Stimulated activated naive CD4-positive, alpha-beta T cell treated with Interleukin-2 at 50 U/mL for 16 hours (primary cell): ENCODE results near the gene DNPH1.

Experiments
- DNase-seq: peaks from one replicate; lab custom pipeline; 2025; lab: John Stamatoyannopoulos, UW

Gene DNPH1

DNA sequence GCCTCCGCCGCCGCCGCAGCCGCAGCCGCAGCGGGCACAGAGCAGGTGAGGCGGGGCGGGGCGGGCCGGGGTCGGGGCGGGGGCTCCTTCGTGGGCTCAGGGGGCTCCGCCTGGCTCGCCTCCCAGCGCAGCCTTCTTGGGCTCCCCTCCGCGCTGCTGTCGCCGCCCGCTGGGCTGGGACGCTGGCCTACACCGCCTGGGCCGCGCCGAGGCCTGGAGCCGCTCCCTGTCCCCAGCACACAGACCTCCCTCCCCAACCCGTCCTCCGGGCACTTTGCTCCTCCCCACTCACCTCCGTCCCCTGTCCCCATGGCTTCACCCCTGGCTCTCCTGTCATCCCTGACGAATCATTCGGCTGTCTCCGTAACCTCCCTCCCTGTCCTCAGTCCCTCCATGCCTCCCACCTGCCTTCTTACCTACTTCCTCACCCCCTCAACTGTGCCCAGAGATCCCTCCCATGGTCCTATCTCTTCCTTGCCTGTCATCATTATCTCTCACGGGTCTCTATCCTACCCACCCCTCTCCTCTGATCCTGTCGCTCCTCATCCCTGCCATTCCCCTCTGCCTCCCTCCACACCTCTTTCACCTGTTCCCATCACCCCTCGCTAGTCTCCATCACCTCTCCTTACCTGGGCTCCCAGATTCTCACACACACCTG lies 14.5 kb upstream of the DNPH1 start:
- DNase-seq, result no peak

DNA sequence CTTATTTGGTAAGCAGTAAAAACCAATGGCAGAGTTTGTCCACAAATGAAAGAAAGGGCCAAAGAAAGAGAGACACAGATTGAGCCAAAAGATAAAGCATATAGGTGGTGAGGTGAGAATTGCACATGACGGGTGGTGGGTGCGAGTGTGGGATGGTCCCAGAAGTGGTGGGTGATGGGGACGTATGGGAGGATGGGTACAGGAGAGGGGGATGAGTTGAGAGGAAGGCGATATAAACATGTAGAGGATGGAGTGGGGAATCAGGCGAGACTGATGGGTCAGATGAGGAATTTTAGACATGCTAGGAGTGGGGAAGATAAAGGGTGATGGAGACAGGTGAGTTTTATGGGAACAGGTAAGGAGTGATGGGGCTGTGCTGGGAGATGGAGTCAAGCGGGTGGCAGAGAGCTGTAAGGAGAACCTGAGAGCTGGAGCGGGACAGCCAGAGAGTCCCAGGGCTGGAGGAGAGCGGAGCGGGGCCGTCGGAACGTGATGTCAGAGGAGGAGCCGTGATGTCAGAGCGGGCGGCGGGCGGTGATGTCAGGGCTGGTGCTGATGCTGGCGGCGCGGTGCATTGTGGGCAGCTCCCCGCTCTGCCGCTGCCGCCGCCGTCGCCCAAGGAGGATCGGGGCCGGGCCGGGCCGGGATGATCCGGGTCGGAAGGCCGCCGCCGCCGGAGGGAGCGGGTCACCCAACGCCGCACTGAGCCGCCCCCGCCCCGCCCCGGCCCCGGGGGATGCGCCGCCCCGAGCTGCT lies 13.8 kb upstream of the DNPH1 start, which contains the start of gene TTBK1:
TSS of gene TTBK1 (plus strand) at position 574 of the 756 bp plus-strand sequence. CDS start 3,180 bp downstream, outside the sequence.
- DNase-seq, result peak; percentile 17

DNA sequence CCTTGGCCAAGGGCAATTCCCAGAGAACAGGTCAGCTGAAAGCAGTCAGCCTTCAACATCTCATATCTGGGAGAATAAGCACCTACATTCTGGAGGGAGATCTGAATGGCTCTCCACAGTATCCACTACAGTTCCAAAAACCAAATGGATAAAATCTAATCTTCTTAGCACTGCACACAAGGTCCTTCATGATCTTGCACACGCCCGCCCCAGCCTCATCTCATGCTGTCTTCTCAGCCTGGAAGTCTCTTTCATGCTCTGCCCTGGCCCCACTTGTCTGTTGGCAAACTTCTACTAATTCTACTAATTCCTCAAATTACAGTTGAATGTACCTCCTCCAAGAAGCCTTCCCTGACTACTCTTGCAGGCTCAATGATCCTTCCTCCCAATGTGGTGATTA lies 12.2 kb upstream of the DNPH1 start:
- no peak for DNase-seq

DNA sequence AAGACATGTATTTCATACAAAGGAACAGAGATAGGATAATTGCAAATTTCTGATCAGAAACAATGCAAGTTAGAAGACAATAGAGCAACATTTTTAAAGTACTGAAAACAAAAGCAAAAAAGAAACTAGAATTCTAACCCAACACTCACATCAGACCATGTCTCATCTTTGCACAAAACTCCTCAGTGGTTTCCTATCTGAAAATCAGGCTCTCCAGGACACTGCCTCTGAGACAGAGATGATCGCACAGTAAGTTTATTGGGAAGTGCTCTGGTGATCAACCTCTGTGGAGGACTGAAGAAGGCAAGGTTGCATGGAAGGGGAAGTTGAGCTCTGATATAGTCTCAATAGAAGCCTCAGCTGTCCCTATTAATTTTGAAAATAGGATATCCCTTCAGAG lies 11.7 kb upstream of the DNPH1 start:
- DNase-seq, result no peak

DNA sequence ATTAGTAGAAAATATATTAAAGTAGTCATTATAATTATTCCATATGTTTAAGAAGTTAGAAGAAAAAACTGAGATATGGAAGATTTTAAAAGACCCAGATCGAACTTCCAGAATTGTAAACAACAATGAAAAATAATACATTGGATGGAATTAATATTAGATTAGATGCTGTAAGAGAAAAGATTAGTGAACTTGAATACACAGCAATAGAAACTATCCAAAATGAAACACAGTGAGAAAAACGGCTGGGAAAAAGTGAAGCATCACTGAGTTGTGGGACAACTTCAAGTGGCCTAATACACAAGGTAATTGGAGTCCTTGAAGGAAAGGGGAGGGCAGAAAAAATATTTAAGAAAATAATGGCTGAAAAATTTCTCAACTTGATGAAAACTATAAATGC lies 9.8 kb upstream of the DNPH1 start:
- DNase-seq, result no peak

DNA sequence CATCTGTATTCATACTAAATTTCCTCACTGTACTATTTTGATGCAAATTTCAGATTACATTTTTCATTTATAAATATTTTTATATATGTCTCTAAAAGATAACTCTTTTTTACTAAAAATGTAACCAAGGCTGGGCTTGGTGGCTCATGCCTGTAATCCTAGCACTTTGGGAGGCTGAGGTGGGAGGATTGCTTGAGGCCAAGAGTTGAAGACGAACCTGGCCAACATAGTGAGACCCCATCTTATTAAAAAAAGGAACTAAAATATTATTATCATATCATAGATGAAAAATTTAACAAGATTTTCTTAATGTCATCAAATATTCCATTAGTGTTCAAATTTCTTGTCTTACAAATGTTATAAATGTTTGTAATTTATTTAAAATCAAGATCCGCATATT lies 6.6 kb upstream of the DNPH1 start:
- no peak for DNase-seq

DNA sequence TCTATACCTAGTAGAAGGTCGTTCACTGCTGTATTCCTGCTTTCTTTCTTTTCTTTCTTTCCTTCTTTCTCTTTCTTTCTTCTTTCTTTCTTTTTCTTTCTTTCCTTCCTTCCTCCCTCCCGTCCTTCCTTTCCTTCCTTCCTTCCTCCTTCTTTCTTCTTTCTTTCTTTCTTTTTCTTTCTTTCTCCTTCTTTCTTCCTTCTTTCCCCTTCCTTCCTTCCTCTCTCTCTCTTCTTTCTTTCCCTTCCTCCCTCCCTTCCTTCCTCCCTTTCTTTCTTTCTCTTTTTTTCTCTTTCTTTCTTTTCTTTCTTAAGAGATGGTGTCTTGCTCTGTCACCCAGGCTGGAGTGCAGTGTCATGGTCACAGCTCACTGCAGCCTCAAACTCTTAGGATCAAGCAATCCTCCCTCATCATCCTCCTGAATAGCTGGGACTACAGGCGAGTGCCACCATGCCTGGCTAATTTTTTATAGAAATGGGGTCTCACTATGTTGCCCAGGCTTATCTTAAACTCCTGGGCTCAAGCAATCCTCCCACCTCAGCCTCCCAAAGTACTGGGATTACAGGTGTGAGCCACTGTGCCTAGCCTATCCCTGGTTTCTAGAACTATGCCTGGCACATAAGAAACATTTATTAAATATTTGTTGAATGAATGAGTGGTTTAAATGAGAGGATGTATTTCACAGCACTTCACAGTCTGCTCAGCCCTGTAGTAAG lies 2.6 kb upstream of the DNPH1 start:
- DNase-seq, result no peak

DNA sequence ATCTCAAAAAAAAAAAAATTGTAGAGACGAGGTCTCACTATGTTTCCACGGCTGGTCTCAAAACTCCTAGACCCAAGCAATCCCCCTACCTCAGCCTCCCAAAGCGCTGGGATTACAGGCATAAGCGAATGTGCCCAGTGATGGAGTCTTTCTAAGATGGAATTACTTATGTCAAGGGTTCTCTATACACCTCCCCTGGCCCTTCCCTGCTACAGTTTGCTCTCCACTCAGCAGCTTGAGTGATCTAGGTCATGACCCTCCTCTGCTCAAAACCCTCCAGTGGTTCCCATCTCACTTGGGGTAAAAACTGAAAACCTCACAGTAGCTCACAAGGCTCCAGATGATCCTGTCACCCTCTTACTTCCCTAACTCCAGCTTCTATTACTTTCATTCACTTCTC lies 1.8 kb upstream of the DNPH1 start:
- DNase-seq, result no peak

DNA sequence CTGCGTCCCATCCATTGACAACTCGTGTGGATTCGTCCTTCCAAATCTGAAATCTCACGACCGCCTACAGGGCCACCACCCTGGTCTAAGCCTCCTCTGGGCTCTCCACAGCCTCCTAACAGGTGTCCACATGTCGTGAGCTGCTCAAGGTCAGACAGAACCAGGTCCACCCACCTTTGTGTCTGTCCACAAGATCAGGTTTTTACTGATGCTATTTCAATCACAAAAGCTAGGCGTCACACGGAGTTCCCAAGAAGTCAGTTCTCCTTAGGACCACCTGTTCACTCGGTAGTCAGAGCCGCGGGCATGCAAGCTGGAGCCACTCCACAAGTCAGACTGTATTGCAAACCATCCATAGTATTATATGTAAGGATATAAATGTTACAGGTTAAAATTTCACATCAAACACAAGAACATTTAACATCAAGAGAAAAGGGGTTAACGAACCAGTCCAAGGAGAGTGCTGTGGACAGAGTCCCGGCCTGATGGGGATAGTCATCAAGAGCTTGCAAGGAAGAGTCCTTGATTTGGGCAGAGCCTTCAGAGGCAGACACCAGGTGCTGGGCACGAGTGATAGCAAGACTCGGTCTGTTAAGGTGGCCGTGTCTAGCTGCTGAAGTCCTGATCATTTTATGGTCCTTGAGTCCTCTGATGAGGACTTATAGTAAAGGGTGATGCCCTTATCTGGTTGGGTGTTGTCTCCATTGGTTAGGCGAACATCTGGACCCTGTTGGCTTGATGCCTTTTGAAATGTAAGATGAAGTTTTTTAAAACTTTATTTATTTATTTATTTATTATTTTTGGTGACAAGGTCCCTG lies 731 bp upstream of the DNPH1 start:
- DNase-seq, result no peak

DNA sequence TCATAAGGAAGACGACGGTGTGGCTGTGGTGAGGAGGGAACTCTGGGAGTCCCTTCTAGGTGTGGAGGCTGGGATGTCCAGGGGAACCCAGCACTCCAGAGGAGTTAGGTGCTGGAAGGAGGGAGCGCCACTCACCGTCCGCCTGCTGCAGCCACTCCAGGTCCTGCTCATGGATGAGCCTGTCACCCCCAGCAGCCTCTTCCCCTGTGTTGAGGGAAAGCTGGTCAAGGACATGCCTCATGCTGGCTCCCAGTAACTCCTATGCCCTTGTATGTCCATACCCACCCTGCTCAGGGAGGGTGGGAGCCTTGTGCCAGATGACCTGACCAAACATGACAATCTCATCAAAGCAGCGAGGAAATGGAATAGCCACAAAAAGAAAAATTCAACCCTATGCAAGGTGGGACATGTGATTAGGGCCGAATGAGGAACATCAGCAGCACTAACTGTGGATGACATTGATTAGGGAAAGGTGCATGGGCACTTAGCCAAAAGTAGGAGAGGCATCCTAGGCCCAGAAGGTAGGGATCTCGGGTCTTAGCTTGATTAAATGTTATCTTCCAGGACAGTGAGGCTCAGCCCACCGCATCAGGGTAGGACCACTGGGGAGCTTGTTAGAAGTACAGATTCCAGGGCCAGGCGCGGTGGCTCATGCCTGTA lies 3.0 kb downstream of the DNPH1 start:
- DNase-seq, result no peak

DNA sequence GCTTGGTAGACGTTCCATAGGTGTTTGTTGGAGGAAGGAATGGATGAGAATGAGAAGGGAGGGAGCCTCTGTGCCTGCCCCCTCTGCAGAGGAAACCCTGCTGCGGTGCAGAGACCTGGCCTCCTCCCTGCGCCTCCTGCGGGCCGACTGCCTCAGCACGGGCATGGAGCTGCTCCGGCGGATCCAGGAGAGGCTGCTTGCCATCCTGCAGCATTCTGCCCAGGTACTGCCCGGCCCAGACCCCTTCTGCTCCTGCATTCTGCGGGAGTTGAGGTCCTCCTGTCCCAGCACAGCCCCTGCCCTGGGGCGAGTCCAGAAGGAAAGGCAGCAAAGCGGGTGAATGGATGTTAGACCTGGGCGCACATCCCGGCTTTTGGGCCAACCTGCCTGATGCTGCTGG lies 6.1 kb downstream of the DNPH1 start:
- no peak for DNase-seq

DNA sequence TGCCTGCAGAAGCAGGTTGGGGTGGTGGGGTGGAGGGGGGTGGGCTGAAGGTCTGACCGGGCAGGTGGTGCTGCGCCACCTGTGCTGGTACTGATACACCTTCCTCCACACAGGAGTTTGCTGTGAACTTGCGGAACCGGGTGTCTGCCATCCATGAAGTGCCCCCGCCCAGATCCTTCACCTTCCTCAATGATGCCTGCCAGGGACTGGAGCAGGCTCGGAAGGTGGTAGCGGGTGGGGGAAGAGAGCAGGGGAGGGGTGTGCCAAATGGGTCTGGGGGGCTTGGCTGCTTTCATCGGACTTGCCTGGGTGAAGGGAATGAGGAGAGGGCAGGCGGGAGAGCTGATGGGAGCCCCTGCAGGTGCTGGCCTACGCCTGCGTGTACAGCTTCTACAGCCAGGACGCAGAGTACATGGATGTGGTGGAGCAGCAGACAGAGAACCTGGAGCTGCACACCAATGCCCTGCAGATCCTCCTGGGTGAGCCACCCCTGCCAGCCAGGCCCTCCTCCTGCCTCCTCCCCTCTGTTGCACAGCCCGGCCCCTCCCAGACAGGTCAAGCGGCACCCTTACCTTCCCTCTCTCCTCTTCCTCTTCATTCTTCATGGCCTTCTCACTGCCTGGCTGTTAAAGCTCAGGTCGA lies 6.7 kb downstream of the DNPH1 start:
- DNase-seq, result no peak

DNA sequence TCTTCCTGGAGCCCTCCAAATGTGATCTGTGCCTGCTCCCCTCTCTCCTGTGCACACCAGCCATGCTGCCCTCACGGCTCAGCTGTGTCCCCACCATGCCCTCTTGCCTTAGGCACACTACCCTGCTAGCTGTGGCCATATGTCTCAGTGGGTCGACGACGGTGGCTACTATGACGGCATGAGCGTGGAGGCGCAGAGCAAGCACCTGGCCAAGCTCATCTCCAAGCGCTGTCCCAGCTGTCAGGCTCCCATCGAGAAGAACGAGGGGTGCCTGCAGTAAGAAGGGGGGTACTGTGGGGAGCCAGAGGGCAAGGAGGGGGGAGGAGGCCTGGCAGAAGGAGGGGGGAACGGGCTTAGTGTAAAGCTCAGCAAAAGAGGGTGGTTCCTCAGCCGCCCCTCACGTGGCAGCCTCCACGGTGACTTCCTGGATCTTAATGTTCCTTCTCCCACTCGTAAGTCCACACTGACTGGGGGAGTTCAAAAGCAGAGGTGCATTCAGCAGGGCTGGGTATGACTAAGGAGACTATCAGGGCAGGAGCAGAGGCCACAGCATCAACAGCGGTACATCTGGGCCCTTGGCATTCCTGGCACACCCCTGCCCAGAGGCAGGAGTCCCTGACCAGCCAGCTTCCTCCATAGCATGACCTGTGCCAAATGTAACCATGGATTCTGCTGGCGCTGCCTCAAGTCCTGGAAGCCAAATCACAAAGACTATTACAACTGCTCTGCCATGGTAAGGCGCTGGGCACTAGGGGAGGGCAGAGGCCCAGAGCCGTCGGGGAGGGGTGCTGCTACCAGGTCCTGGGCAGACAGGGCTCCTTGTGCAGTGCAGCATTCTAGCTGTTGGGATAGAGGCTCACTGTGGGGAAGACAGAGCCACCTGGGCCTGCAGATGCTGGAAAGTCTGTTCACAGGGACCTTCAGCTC lies 8.0 kb downstream of the DNPH1 start:
- DNase-seq, result no peak

DNA sequence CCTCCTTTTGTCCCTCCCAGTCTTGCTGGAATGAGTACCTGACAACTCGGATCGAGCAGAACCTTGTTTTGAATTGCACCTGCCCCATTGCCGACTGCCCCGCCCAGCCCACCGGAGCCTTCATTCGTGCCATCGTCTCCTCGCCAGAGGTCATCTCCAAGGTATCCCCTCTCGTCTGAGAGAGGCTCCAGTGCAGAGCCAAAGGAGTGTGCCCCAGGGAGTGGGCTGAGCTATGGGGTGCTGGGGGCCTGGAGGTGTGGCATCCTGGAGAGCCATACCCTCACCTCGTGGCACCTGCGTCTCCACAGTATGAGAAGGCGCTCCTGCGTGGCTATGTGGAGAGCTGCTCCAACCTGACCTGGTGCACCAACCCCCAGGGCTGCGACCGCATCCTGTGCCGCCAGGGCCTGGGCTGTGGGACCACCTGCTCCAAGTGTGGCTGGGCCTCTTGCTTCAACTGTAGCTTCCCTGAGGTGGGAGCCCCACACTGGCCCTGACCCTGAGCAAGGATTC lies 8.8 kb downstream of the DNPH1 start:
- DNase-seq, result no peak

DNA sequence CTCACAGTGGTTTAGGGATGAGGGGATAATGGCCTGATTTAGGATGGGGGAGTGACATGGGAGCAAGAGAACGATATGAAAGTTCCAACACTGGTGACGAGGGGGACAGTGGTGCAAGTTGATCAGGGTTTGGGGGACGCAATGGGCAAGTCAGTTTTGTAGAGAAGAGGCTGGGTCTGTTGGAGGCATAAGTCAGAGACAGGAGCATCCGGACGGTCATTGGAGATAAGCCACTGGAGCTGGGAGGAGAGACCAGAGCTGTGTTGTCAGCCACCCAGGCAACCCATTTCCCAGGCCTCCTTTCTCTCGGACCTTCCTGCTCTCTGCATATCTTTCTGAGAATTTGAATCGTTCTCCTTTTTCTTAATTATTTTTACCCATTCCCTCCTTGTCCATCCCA lies 9.5 kb downstream of the DNPH1 start:
- no peak for DNase-seq

DNA sequence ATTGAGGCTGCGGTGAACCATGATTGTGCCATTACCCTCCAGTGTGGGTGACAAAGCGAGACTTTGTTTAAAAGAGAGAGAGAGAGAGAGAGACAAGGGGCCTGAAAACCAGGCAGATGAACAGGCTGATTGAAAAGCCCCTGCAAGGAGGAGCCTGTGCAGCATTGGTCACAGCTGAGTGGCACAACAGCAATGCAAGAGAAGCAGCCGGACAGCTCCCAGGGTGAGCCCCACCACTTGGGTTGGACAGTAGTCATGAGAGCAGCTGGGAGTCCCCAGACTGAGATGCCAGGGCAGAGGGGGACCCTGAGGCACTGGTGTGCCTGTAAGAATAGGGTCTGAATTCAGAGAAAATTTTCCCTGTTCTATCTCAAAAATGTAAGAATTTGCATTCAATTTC lies 10.2 kb downstream of the DNPH1 start:
- DNase-seq, result no peak

DNA sequence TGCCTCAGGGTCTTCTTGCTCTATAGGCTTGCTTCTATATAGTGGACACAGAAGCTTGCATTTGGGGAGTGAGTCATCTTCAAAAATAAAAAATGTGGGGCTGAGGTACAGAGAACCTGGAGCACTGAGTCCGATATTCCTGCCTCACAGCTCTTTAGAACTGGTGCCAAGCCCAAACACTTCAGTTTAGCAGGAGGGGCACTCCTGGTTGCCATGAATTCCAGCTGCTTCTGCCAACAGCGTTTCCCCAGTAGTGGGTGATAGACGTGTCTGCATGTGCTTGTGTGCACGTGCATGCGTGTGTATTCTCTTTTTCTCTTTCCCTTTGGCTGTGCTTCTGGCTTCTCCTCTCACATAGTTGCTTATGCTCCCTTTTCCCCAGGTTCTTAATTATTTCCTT lies 11.9 kb downstream of the DNPH1 start:
- no peak for DNase-seq

DNA sequence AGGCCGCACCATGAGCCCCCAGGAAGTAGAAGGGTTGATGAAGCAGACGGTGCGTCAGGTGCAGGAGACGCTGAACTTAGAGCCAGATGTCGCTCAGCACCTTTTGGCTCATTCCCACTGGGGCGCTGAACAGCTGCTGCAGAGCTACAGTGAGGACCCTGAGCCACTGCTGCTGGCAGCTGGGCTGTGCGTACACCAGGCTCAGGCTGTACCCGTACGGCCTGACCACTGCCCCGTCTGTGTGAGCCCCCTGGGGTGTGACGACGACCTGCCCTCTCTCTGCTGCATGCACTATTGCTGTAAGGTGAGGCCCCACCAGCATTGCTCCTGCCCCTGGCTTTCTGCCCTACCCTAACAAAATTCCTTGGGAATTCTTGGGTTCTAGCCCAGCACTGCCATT lies 13.1 kb downstream of the DNPH1 start:
- DNase-seq, result no peak

DNA sequence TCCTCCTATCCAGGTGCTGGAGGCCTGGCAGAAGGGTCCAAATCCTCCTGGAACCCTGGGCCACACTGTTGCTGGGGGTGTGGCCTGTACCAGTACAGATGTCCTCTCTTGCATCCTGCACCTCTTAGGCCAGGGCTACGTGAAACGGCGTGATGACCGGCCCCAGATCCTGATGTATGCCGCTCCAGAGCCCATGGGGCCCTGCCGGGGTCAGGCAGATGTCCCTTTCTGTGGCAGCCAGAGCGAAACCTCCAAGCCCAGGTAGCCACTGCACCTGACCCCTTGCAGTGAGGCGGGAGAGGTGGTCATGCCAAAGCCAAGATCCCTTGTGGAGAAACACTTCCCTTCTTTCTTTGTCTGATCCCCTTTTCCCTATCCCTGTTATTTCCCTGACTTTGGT lies 14.2 kb downstream of the DNPH1 start:
- DNase-seq, result no peak

DNA sequence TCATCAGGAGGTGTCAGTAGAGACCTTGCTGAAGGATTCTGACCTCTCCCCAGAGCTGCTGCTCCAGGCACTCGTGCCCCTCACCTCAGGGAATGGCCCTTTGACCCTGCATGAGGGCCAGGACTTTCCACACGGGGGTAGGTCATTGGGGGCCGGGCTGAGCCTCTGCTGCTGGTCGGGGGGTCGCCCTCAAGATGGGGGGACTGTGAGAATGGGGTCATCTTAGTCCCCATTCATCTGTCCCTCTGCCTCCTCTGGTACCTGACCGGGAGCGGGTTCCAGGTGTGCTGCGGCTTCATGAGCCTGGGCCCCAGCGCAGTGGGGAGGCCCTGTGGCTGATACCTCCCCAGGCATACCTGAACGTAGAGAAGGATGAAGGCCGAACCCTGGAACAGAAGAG lies 15.8 kb downstream of the DNPH1 start:
- no peak for DNase-seq
